PC-3 (cell line): Measurements from ENCODE around the gene MASP1.

Source experiments
- CTCF ChIP-seq: fragments of 300-600 bp; sonication (generic); conservative IDR thresholded peaks from 2 replicates; pipeline ENCODE4 v1.5.1; 2017; ENCODE audit warnings: antibody characterized with exemption, low read depth, mild to moderate bottlenecking, low read length
- EZH2 ChIP-seq: fragments of 300-600 bp; sonication (generic); IDR thresholded peaks from one replicate; pipeline ENCODE4 v1.6.1; 2017; ENCODE audit warnings: antibody characterized with exemption, mild to moderate bottlenecking, low read length; ENCODE audit not compliant: unreplicated experiment

- TF ChIP-seq EZH2: no peak
- TF ChIP-seq CTCF: no peak
Observed at GRCh38 chr3:187213616-187214015, 77.9 kb downstream of the MASP1 start.
